SH-SY5Y (cell line): Measurements from ENCODE around the gene CEBPA.

Source experiments
- GATA2 ChIP-seq: IDR thresholded peaks from 2 replicates; pipeline ENCODE4 v1.6.1; 2011; ENCODE audit warnings: mild to moderate bottlenecking, low read depth, low read length
- GATA3 ChIP-seq: IDR thresholded peaks from 2 replicates; pipeline ENCODE4 v1.6.1; 2011; ENCODE audit warnings: low read depth, mild to moderate bottlenecking, low read length, moderate library complexity

- TF ChIP-seq GATA2: no peak
- no peak for TF ChIP-seq GATA3
Measured at GRCh38 chr19:33304760-33305647, 2.7 kb upstream of the CEBPA start.
